Vagina (tissue), 2 donors: ENCODE results near the gene MACROD2. TPM values are rescaled to one million over a fixed set of nuclear protein-coding genes. Genes with fewer than 3 reads are reported as not detected.

ENCODE experiments used
- DNase-seq, 2 donors: peaks; one replicate each; pipeline ENCODE4 v3.0.0-alpha.2; 2017; ENCODE audit errors: extremely low spot score in 2 of 2
- H3K27ac ChIP-seq: fragments of 200-600 bp; sonication (generic); one replicate; pipeline ENCODE4 v1.5.1; 2019
- H3K27me3 ChIP-seq: fragments of 200-600 bp; sonication (generic); one replicate; pipeline ENCODE4 v1.5.1; 2019
- H3K36me3 ChIP-seq, 2 donors: fragments of 200-600 bp; sonication (generic); one replicate each; pipeline ENCODE4 v1.5.1; 2017 to 2019
- H3K4me1 ChIP-seq: fragments of 200-600 bp; sonication (generic); one replicate; pipeline ENCODE4 v1.5.1; 2019
- H3K4me3 ChIP-seq, 2 donors: fragments of 200-600 bp; sonication (generic); 1 replicate in 1 of 2; 2 replicates in 1 of 2; pipeline ENCODE4 v1.5.1; 2016 to 2019
- H3K9me3 ChIP-seq: fragments of 200-600 bp; sonication (generic); one replicate; pipeline ENCODE4 v1.5.1; 2019
- POLR2A ChIP-seq, 2 donors: fragments of 450-650 bp; IDR thresholded peaks; one replicate each; pipeline ENCODE4 v1.6.1; 2017; ENCODE audit warnings: antibody characterized with exemption in 2 of 2, mild to moderate bottlenecking in 2 of 2, moderate library complexity in 2 of 2
- POLR2AphosphoS5 ChIP-seq, 2 donors: sonication (generic); formaldehyde crosslinking; IDR thresholded peaks; one replicate each; pipeline ENCODE4 v1.9.0; 2017; ENCODE audit warnings: antibody characterized with exemption in 2 of 2, mild to moderate bottlenecking in 2 of 2, low read depth in 1 of 2; ENCODE audit not compliant: insufficient read depth in 1 of 2
- intact Hi-C: fragments of 100-400 bp; cut with DNase I; formaldehyde crosslinking; loops from one replicate; pipeline ENCODE4 v1.15.1; 2023
- total RNA-seq: library from RNA; depleted of rRNA; stranded (reverse); fragments of >200 nt; gene quantifications from one replicate; pipeline ENCODE4 v1.2.3, GENCODE V29; 2016
- TF ChIP-seq, protein P1 (sequence below), 3 experiments: fragments of 450-650 bp in 2 of 3; fragments of 200-600 bp in 1 of 3; sonication (generic) in 1 of 3; IDR thresholded peaks; one replicate each; pipeline ENCODE4 v1.5.1; 2017 to 2019; ENCODE audit warnings: antibody characterized with exemption in 3 of 3, mild to moderate bottlenecking in 2 of 3, moderate library complexity in 2 of 3

The MACROD2 gene
- total RNA-seq, 1 donor from 2014 or later = 12.5 TPM

- intact Hi-C loops = no loop called here
- no peak overlapping the region for H3K4me3 ChIP-seq
Observed at GRCh38 chr20:14360416-14360815, 365.1 kb downstream of the MACROD2 start.

DNA sequence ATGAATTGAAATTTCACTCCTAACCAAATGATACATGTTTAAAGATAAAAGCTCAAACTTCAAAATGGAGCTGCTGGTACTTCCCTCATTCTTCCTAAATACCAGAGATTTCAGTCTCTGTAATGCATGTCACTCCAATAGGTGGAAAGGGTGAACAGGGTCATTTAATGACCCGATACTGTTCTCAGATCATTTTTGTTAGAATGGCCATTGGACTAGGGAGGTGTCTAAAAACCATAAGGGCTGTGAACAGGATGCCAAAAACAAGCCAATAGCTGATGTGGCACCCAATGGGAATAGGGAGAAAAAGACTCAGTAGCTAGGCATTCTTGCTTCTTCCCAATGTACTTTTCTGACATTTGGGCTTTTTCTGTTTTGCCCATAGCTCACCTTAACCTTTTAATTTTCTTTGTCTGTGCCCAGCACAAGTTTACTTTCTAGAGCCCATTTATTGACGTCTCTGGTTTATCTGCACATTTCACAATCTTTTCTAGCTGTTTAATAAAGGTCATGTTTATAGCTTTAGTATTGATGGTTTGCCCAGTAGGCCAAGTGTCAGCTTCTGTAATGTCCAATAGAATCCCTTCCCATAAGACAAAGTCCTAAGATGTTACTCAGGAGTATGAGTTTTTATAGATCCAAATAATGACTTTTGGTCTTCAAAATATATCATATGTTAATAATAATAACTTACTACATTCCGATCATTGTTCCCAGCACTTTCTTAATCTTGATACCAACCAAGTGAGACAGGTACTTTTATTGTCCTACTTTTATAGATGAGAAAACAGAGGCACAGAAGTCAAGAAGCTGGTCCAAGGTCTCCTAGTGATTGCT lies 366.4 kb downstream of the MACROD2 start:
- H3K36me3 ChIP-seq = no peaks in the 10 kb centered on the region
- no peaks in the 10 kb centered on the region for H3K27me3 ChIP-seq
- intact Hi-C loops = no loop called here
- no peaks in the 10 kb centered on the region for H3K4me1 ChIP-seq
- H3K9me3 ChIP-seq = no peaks in the 10 kb centered on the region
- no peak overlapping the region for H3K27ac ChIP-seq
- no peak overlapping the region for H3K4me3 ChIP-seq
- no peak for TF ChIP-seq POLR2AphosphoS5 (IDR thresholded peaks at IDR 0.05; ENCODE audit: insufficient read depth in 1 of 2, low read depth in 1 of 2)
- no peak for TF ChIP-seq POLR2A (IDR thresholded peaks at IDR 0.05)
- TF ChIP-seq, protein P1, sequence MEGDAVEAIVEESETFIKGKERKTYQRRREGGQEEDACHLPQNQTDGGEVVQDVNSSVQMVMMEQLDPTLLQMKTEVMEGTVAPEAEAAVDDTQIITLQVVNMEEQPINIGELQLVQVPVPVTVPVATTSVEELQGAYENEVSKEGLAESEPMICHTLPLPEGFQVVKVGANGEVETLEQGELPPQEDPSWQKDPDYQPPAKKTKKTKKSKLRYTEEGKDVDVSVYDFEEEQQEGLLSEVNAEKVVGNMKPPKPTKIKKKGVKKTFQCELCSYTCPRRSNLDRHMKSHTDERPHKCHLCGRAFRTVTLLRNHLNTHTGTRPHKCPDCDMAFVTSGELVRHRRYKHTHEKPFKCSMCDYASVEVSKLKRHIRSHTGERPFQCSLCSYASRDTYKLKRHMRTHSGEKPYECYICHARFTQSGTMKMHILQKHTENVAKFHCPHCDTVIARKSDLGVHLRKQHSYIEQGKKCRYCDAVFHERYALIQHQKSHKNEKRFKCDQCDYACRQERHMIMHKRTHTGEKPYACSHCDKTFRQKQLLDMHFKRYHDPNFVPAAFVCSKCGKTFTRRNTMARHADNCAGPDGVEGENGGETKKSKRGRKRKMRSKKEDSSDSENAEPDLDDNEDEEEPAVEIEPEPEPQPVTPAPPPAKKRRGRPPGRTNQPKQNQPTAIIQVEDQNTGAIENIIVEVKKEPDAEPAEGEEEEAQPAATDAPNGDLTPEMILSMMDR (IDR thresholded peaks at IDR 0.05) = no peak
- no peak for DNase-seq

More at GRCh38 chr20:14360416-14360815, 365.1 kb downstream of the MACROD2 start:
- no peak for DNase-seq
- Histone ChIP-seq H3K36me3 (no peaks in the 10 kb centered on the region), H3K27me3 (no peaks in the 10 kb centered on the region), H3K27ac (no peak overlapping the region), H3K4me1 (no peaks in the 10 kb centered on the region), H3K9me3 (no peaks in the 10 kb centered on the region)
- TF ChIP-seq, protein P1 (IDR thresholded peaks at IDR 0.05) = no peak
- TF ChIP-seq POLR2AphosphoS5 (IDR thresholded peaks at IDR 0.05; ENCODE audit: insufficient read depth in 1 of 2, low read depth in 1 of 2) = no peak
- no peak for TF ChIP-seq POLR2A (IDR thresholded peaks at IDR 0.05)

DNA sequence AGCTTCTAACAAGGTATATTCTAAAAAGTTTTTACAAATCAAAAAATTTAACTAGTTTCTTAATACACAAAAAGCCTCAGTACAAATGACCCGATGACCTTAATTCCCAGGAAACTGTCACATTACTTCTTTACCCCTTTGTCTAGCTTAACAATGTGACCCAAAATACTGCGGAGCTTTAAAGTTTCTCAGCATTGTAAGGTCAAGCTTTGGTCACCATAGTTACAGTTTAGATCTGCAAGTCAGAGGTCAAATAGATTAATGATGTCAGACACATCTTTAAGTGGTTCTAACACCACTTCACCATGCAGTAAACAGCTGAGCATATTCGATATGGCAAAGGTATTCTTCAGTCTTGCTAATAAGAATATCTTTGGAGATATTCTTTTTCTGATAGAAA lies 378.9 kb downstream of the MACROD2 start:
- intact Hi-C loops = no loop called here
- TF ChIP-seq POLR2A (IDR thresholded peaks at IDR 0.05) (no peak), POLR2AphosphoS5 (IDR thresholded peaks at IDR 0.05; ENCODE audit: insufficient read depth in 1 of 2, low read depth in 1 of 2) (no peak)
- TF ChIP-seq, protein P1 (IDR thresholded peaks at IDR 0.05) = no peak

GRCh38 chr20:14375416-14375985 lies 380.2 kb downstream of the MACROD2 start:
- Histone ChIP-seq H3K4me1 (no peaks in the 10 kb centered on the region), H3K9me3 (no peaks in the 10 kb centered on the region), H3K36me3 (no peaks in the 10 kb centered on the region), H3K27me3 (no peaks in the 10 kb centered on the region), H3K27ac (no peak overlapping the region), H3K4me3 (no peak overlapping the region)
- DNase-seq = no peak
- intact Hi-C loops = no loop called here
- no peak for TF ChIP-seq POLR2AphosphoS5 (IDR thresholded peaks at IDR 0.05; ENCODE audit: insufficient read depth in 1 of 2, low read depth in 1 of 2)
- TF ChIP-seq, protein P1 (IDR thresholded peaks at IDR 0.05) = no peak
- TF ChIP-seq POLR2A (IDR thresholded peaks at IDR 0.05) = no peak

More for the DNA sequence above, 378.9 kb downstream of the MACROD2 start:
- no peak for DNase-seq
- Histone ChIP-seq H3K4me1 (no peaks in the 10 kb centered on the region), H3K9me3 (no peaks in the 10 kb centered on the region), H3K27me3 (no peaks in the 10 kb centered on the region), H3K4me3 (no peak overlapping the region), H3K36me3 (no peaks in the 10 kb centered on the region), H3K27ac (no peak overlapping the region)

DNA sequence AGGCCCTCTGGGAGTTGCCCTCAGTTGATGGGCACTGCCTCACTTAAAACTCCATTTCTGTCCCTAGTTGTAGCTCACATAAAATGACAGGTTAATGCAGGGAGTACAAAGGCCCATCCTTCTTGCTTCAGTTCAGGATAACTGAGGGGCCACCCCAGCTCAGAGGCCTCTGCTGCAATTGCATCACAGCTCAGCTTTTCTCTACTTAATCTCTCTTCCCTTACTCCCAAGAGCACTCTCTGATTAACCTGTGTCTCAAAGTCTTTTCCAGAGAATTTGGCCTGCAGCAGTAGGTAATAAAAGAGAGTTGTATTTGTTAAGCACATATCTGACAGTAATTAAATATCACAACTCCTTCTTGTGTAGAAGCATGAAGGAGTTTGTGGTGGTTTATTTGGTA lies 383.0 kb downstream of the MACROD2 start:
- H3K36me3 ChIP-seq = no peaks in the 10 kb centered on the region
- TF ChIP-seq, protein P1 (IDR thresholded peaks at IDR 0.05) = no peak
- no peak for TF ChIP-seq POLR2A (IDR thresholded peaks at IDR 0.05)
- TF ChIP-seq POLR2AphosphoS5 (IDR thresholded peaks at IDR 0.05; ENCODE audit: insufficient read depth in 1 of 2, low read depth in 1 of 2) = no peak
- no peaks in the 10 kb centered on the region for H3K27me3 ChIP-seq
- no peaks in the 10 kb centered on the region for H3K9me3 ChIP-seq
- H3K4me3 ChIP-seq = no peak overlapping the region
- intact Hi-C loops = no loop called here
- H3K27ac ChIP-seq = no peak overlapping the region
- no peaks in the 10 kb centered on the region for H3K4me1 ChIP-seq
- no peak for DNase-seq
